Heart left ventricle (tissue), 16 donors: ENCODE measurements around the gene CCL2. TPM values are rescaled to one million over a fixed set of nuclear protein-coding genes. Genes with fewer than 3 reads are reported as not detected.

Source experiments
- ATAC-seq, 4 donors: fragments of 200-7000 bp; cut with Tn5 transposase; one replicate each; pipeline ENCODE4 v1.9.1; 2020 to 2022; ENCODE audit warnings: moderate library complexity in 4 of 4, mild to moderate bottlenecking in 3 of 4, moderate number of reproducible peaks in 1 of 4
- DNase-seq, 5 donors: peaks; one replicate each; pipeline ENCODE4 v3.0.0-alpha.2; 2020
- H3K27ac ChIP-seq, 12 donors: fragments of 200-600 bp; sonication (generic) in 4 of 12; one replicate each; pipeline versions ENCODE4 v1.5.0 to v1.8.0; 2016 to 2022; ENCODE audit warnings: mild to moderate bottlenecking in 2 of 12
- H3K27me3 ChIP-seq, 9 donors: fragments of 200-600 bp; sonication (generic) in 2 of 9; one replicate each; pipeline versions ENCODE4 v1.5.1 to v1.8.0; 2016 to 2022; ENCODE audit warnings: mild to moderate bottlenecking in 3 of 9
- H3K36me3 ChIP-seq, 9 donors: fragments of 200-600 bp; sonication (generic) in 2 of 9; one replicate each; pipeline versions ENCODE4 v1.5.0 to v1.8.0; 2018 to 2022; ENCODE audit warnings: mild to moderate bottlenecking in 2 of 9
- H3K4me1 ChIP-seq, 12 donors: fragments of 200-600 bp; sonication (generic) in 4 of 12; one replicate each; pipeline versions ENCODE4 v1.5.0 to v1.8.0; 2016 to 2022; ENCODE audit warnings: mild to moderate bottlenecking in 3 of 12
- H3K4me3 ChIP-seq, 12 donors: fragments of 200-600 bp; sonication (generic) in 4 of 12; one replicate each; pipeline versions ENCODE4 v1.5.0 to v1.8.0; 2017 to 2022; ENCODE audit warnings: mild to moderate bottlenecking in 9 of 12, moderate library complexity in 4 of 12
- H3K9me3 ChIP-seq, 12 donors: fragments of 200-600 bp; sonication (generic) in 4 of 12; one replicate each; pipeline versions ENCODE4 v1.5.0 to v1.8.0; 2016 to 2022; ENCODE audit warnings: mild to moderate bottlenecking in 1 of 12
- CTCF ChIP-seq, 12 donors: fragments of 200-600 bp; sonication (generic) in 4 of 12; IDR thresholded peaks; one replicate each; pipeline versions ENCODE4 v1.5.0 to v1.8.0; 2018 to 2022; ENCODE audit warnings: antibody characterized with exemption in 12 of 12, mild to moderate bottlenecking in 5 of 12
- POLR2A ChIP-seq, 2 donors: fragments of 450-650 bp; IDR thresholded peaks; one replicate each; pipeline ENCODE4 v1.6.1; 2017; ENCODE audit warnings: antibody characterized with exemption in 2 of 2, mild to moderate bottlenecking in 2 of 2, moderate library complexity in 2 of 2
- WGBS, 4 donors: extraction: QIAGEN DNeasy Blood & Tissue Kit in 2 of 4; methylation state at CpG; one replicate each; pipeline versions ENCODE4 v1.1.5 to v1.1.7; 2013 to 2018; 5-methylcytosine and 5-hydroxymethylcytosine counted together
- intact Hi-C, 10 donors: fragments of 100-400 bp; cut with DNase I; formaldehyde crosslinking; loops; one replicate each; pipeline versions ENCODE4 v1.11.1 to v1.14.2; 2022
- polyA plus RNA-seq, 2 donors: library from polyadenylated mRNA; stranded (reverse); fragments of 200-250 nt; gene quantifications; one replicate each; pipeline ENCODE4 v1.2.3, GENCODE V29; 2013
- total RNA-seq, 9 donors: library from RNA; depleted of rRNA in 2 of 9; stranded (reverse); fragments of >200 nt in 2 of 9; fragmentation: NEBNext Ultra II Directional in 3 of 9; extraction: Animal tissue kit (Norgen Biotek cat#: 25700) in 3 of 9; gene quantifications; one replicate each; pipeline versions ENCODE4 v1.1.0 to v1.2.4, GENCODE V29; 2016 to 2023
- donor health status: ischemic (EF 13 %, LVEDD 7.1; RV severe dilation, severe dysfunction).
- donor health status: healthy with polysubstance abuse.
- donor health status: DM: no; HTN: yes; CAD: no.
- donor health status: DM: no; HTN: no; CAD: no.
- donor health status: ischemic (EF 25% LVEDD 6.9; RV normal size, moderate dysfunction).
- donor health status: ischemic (EF 25% LVEDD 5.7; RV mildly dilated, moderate dysfunction).
- donor health status: healthy.
- donor health status: DM: yes; HTN: yes; CAD: no.
- donor health status: ischemic (EF 35%, LVEDD 5.7; RV mildly dilated, moderate dysfunction).
- donor health status: nonischemic (EF 11% LVEDD 7.7; RV severe dilation, severe dysfunction).
- donor health status: DM: yes; HTN: yes; CAD: no.
- donor health status: PGD.
- donor health status: ischemic (EF 29% LVEDD 5.4; RV normal size, mild dysfunction).
- donor health status: nonischemic (EF 23%, LVEDD 6.1; RV moderate dilation, normal function).

CCL2 gene
- total and polyA plus RNA-seq, 11 donors = 11.8 to 512 (median 43.9) TPM

- no peak for ATAC-seq
- no peak for TF ChIP-seq CTCF (IDR thresholded peaks at IDR 0.05)
- TF ChIP-seq POLR2A (IDR thresholded peaks at IDR 0.05) = no peak
- Histone ChIP-seq H3K4me3 (no peak overlapping the region), H3K27ac (peak overlapping the region in 1 of 12 donors; percentile 94), H3K36me3 (peaks cover 0 to 13% (median 0%) of the 10 kb centered on the region in 9 donors), H3K9me3 (no peaks in the 10 kb centered on the region), H3K4me1 (peaks cover 2 to 35% (median 22%) of the 10 kb centered on the region in 12 donors), H3K27me3 (no peaks in the 10 kb centered on the region)
- intact Hi-C loops = loop anchor here in 3 of 10 donors (2.0 to 10.0 kb wide), 4 partner anchors 43 to 103 kb away; partner anchors contain the start of gene CCL1 (in 1 of the 3)
- no peak for DNase-seq
Observed at GRCh38 chr17:34259146-34259545, 4.1 kb downstream of the CCL2 start.

DNA sequence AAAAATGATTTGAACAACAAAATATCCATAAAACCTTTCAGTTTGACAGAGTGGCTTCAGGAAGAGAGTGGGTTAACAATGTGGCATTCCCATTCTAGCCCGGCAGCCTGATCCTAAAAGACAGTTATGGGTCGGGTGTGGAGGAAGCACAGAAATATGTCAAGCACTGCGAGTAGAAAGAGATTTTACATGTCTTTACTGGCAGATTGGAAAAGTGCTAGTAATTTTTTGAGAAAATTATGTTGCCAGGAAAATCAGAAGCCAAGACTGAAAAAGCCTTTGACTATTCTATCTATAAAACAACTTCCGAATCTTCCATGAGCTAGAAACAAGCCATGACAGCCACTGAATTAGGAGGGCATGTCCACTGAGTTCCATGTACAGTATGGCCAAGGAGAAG is 5.8 kb downstream of the CCL2 start:
- no peak for TF ChIP-seq CTCF (IDR thresholded peaks at IDR 0.05)
- no peak for TF ChIP-seq POLR2A (IDR thresholded peaks at IDR 0.05)
- H3K27ac ChIP-seq = peak overlapping the region in 1 of 12 donors; percentile 19
- no peaks in the 10 kb centered on the region for H3K27me3 ChIP-seq
- no peak overlapping the region for H3K4me3 ChIP-seq
- H3K9me3 ChIP-seq = no peaks in the 10 kb centered on the region
- DNase-seq = no peak
- peaks cover 0 to 20% (median 5%) of the 10 kb centered on the region in 12 donors for H3K4me1 ChIP-seq
- peaks cover 0 to 9% (median 0%) of the 10 kb centered on the region in 9 donors for H3K36me3 ChIP-seq
- no peak for ATAC-seq
- WGBS, 4 donors = 51 to 60% (median 57%) methylated on average over 4 of the region's 4 CpGs
- intact Hi-C loops = no loop called here

DNA sequence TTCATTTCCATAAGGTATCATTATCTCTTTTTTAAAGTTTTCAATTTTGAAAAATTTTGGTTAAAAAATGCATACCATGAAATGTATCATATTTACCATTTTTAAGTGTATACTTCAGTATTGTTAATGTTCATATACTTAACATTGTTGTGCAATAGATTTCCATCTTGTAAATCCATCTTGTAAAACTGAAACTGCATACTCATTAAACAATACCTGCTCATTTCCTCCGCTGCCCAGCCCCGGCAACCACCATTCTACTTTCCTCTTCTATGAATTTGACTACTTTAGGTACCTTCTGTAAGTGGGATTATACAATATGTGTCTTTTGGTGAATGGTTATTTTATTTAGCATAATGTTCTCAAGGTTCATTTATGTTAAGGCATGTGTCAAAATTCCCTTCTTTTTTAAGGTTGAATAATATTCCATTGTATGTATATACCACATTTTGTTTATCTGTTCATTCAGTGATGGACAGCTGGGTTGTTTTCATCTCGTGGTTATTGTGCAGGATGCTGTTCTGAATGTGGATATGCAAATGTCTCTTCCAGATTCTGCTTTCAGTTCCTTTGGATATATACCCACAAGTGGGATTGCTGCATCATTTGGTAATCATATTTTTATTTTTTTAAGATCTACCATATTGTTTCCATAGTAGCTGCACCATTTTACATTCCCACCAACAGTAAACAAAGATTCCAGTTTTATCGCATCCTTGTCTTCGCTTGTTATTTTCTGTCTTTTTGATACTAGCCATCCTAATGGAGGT is 6.7 kb downstream of the CCL2 start:
- Histone ChIP-seq H3K27me3 (no peaks in the 10 kb centered on the region), H3K9me3 (no peaks in the 10 kb centered on the region), H3K4me1 (peaks cover 0 to 13% (median 0%) of the 10 kb centered on the region in 12 donors), H3K4me3 (no peak overlapping the region), H3K27ac (no peak overlapping the region), H3K36me3 (peaks cover 0 to under 1% (median 0%) of the 10 kb centered on the region in 9 donors)
- DNase-seq = no peak
- no peak for ATAC-seq
- intact Hi-C loops = no loop called here
- 75 to 80% (median 77%) methylated on average over 5 of the region's 5 CpGs for WGBS, 4 donors
- TF ChIP-seq CTCF (IDR thresholded peaks at IDR 0.05) (no peak), POLR2A (IDR thresholded peaks at IDR 0.05) (no peak)

DNA sequence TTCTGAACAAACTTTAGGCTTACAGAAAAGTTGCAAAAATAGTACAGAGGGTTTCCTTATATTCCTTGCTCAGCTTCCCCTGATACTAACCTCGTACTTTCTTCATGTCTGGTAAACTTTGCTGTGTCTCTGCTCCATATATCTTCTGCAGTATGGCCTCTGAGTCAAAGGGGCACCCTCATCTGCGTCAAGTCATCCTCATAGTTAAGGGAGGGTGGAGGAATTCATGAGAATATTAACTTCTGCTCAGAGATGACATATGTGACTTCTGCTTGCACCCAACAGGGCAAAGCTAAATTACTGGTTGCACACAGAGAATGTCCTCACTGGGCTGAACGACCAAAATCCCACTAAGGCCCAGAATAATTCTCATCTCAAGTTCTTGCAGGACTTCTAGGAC is 10.6 kb downstream of the CCL2 start:
- Histone ChIP-seq H3K9me3 (no peaks in the 10 kb centered on the region), H3K27me3 (no peaks in the 10 kb centered on the region), H3K4me3 (no peak overlapping the region), H3K36me3 (no peaks in the 10 kb centered on the region), H3K27ac (no peak overlapping the region), H3K4me1 (peaks cover 0 to 4% (median 0%) of the 10 kb centered on the region in 12 donors)
- intact Hi-C loops = no loop called here
- 48 to 64% (median 56%) methylated on average over 3 of the region's 3 CpGs for whole genome bisulfite sequencing, 4 donors
- no peak for ATAC-seq
- DNase-seq = no peak
- TF ChIP-seq POLR2A (IDR thresholded peaks at IDR 0.05) = no peak
- no peak for TF ChIP-seq CTCF (IDR thresholded peaks at IDR 0.05)
